ENCODE measurements around the gene FBXO11.
A peak's percentile ranks its signal among the peaks of the same experiment; 100 is the strongest.
"Not testable (repeated sequence)": the region's sequence is repeated elsewhere in the genome, so short reads cannot be mapped to it uniquely, and the experiment has no call there.

Gene FBXO11

DNA sequence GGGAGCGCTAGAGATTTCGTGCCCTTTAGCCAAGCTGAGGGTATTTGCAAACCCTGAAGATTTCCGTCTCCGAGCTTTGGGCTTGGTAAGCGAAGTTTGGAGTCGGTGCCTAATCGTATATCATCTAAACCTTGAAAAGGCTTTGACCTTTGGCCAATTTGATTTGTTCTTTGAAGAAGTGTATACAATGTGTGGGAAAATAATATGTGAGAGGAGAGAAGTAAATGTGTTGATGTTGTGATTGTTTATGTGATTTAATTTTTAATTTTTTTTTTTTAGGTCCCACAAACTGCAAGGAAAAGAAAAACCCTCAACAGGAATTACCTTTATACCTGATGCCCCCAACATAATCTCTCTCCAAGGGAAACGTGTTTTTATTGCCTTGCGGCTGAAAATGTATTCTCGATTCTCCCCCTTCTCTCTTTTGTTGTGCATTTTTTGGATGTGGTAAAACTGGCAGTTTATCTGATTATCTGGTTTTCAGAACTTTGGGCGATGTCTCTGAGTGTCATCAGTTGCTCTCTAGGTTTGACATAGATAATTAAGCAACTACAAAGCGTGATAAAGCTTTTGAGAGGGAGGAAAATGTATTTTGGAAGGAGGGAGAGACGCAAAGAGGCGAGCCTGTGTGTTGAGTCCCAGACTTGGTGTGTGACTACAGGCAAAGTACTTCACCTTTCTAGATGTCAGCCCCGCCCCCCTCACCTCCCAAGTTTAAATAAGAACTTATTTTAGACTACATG, 912 bp upstream of the FBXO11 start:
- ChIA-PET POLR2A (interaction anchor here (0.6 to 1.2 kb wide), 6 partner anchors 9 to 200 kb away, joined by 3 to 6 read pairs (median 3); partner anchors contain the start of gene MSH6), CTCF (interaction anchor here (1.0 to 2.3 kb wide), 4 partner anchors 10 to 563 kb away, joined by 3 to 11 read pairs (median 6); no protein-coding TSS in a partner anchor)
- TF ChIP-seq, protein P1, sequence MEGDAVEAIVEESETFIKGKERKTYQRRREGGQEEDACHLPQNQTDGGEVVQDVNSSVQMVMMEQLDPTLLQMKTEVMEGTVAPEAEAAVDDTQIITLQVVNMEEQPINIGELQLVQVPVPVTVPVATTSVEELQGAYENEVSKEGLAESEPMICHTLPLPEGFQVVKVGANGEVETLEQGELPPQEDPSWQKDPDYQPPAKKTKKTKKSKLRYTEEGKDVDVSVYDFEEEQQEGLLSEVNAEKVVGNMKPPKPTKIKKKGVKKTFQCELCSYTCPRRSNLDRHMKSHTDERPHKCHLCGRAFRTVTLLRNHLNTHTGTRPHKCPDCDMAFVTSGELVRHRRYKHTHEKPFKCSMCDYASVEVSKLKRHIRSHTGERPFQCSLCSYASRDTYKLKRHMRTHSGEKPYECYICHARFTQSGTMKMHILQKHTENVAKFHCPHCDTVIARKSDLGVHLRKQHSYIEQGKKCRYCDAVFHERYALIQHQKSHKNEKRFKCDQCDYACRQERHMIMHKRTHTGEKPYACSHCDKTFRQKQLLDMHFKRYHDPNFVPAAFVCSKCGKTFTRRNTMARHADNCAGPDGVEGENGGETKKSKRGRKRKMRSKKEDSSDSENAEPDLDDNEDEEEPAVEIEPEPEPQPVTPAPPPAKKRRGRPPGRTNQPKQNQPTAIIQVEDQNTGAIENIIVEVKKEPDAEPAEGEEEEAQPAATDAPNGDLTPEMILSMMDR (IDR thresholded peaks at IDR 0.05; ENCODE audit: insufficient read depth, low read length, missing control alignments) = no peak
- peak overlapping the region; percentile 60 for H3K4me3 ChIP-seq (ENCODE audit: low read depth, low read length)
- no peak for DNase-seq (ENCODE audit: low read depth, low spot score)

GRCh38 chr2:47905386-47906156, 727 bp downstream of the FBXO11 start:
- CTCF ChIA-PET = no interaction called here
- H3K4me3 ChIP-seq (ENCODE audit: low read depth, low read length) = peak overlapping the region; percentile 79
- DNase-seq (ENCODE audit: low read depth, low spot score) = no peak
- POLR2A ChIA-PET = interaction anchor here (1.0 kb wide), 1 partner anchor 201 kb away, joined by 3 read pairs; no protein-coding TSS in a partner anchor
- TF ChIP-seq, protein P1 (IDR thresholded peaks at IDR 0.05; ENCODE audit: insufficient read depth, low read length, missing control alignments) = no peak

- TF ChIP-seq, protein P1 (IDR thresholded peaks at IDR 0.05; ENCODE audit: insufficient read depth, low read length, missing control alignments) = no peak
- H3K4me3 ChIP-seq (ENCODE audit: low read depth, low read length) = peak overlapping the region; percentile 79
- no peak for DNase-seq (ENCODE audit: low read depth, low spot score)
- ChIA-PET POLR2A (interaction anchor here (0.6 to 0.8 kb wide), 2 partner anchors 51 to 486 kb away, joined by 4 to 5 read pairs; no protein-coding TSS in a partner anchor), CTCF (interaction anchor here (1.4 kb wide), 1 partner anchor 102 kb away, joined by 3 read pairs; no protein-coding TSS in a partner anchor)
Measured at GRCh38 chr2:47903781-47904490, 2.4 kb downstream of the FBXO11 start.

DNA sequence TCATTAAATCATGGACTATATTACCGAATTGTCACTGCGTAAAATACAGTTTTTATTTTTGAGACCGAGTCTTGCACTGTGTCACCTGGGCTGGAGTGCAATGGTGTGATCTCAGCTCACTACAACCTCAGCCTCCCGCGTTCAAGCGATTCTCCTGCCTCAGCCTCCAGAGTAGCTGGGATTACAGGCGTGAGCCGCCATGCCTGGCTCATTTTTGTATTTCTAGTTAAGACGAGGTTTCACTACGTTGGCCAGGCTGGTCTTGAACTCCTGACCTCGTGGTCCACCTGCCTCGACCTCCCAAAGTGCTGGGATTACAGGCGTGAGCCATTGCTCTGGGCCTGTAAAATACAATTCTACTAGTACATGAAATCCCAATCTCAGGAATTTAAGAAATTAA, 4.4 kb downstream of the FBXO11 start:
- POLR2A ChIA-PET; H3K4me3 ChIP-seq (ENCODE audit: low read depth, low read length); DNase-seq (ENCODE audit: low read depth, low spot score): not testable (repeated sequence)
- CTCF ChIA-PET = interaction anchor here (0.6 to 1.4 kb wide), 5 partner anchors 10 to 205 kb away, joined by 3 to 13 read pairs (median 4); no protein-coding TSS in a partner anchor

- no peak for DNase-seq (ENCODE audit: low read depth, low spot score)
- H3K4me3 ChIP-seq (ENCODE audit: low read depth, low read length) = no peak overlapping the region
- ChIA-PET POLR2A (no interaction called here), CTCF (interaction anchor here (1.1 to 1.4 kb wide), 2 partner anchors 8 to 45 kb away, joined by 3 to 5 read pairs; no protein-coding TSS in a partner anchor)
- TF ChIP-seq, protein P1 (IDR thresholded peaks at IDR 0.05; ENCODE audit: insufficient read depth, low read length, missing control alignments) = no peak
Measured at GRCh38 chr2:47900857-47901256, 5.4 kb downstream of the FBXO11 start.

Measured in AG04449 (cell line).